ENCODE results near the gene NLGN4X.

DNA sequence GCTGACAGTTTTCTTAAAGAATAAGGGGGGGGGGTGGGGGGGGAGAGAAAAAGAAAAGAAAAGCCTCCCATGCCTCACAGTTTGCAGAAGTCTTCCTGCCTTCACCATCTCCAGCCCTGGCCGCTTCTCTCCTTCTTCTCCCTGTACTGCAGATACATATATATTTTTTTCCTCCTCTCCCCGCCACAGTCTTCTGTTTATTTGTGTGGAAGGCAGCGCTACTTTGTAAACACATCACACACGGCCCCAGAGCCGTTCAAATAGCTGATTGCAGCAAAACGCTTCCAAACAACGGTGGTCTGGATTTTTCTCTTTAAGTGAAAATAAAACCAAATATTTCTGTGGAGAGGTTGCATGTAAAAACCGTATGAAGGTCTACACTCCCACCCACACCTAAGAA, 732 bp downstream of the NLGN4X start:
- no peak for TF ChIP-seq POLR2A (IDR thresholded peaks at IDR 0.05; ENCODE audit: low read depth, low read length)
- TF ChIP-seq POLR2AphosphoS5 (IDR thresholded peaks at IDR 0.05; ENCODE audit: low read depth, low read length) = no peak
- TF ChIP-seq TAF1 (IDR thresholded peaks at IDR 0.05; ENCODE audit: borderline replicate concordance, low read depth, low read length) = no peak
